ENCODE measurements around the gene OPCML.

The OPCML gene

GRCh38 chr11:133477251-133477625 lies 55.1 kb downstream of the OPCML start:
- Histone ChIP-seq H4K20me1 (ENCODE audit: low read depth, low read length) (no peaks in the 10 kb centered on the region), H3K27ac (ENCODE audit: low read depth, low read length) (no peak overlapping the region), H3K4me3 (ENCODE audit: insufficient read depth, low read length, poor library complexity, severe bottlenecking) (no peak overlapping the region), H3K36me3 (ENCODE audit: low read length) (no peaks in the 10 kb centered on the region), H3K27me3 (ENCODE audit: low read length) (no peaks in the 10 kb centered on the region), H2AFZ (ENCODE audit: low read depth, low read length, severe bottlenecking) (no peak overlapping the region), H3K9me2 (replicated peaks; ENCODE audit: insufficient read depth, low read length) (no peaks in the 10 kb centered on the region), H3K4me2 (ENCODE audit: low read depth, low read length, poor library complexity, severe bottlenecking) (no peak overlapping the region), H3F3A (ENCODE audit: insufficient read depth) (no peaks in the 10 kb centered on the region), H3K9ac (ENCODE audit: low read length) (no peak overlapping the region), H3K9me3 (ENCODE audit: insufficient read depth, low read length) (no peaks in the 10 kb centered on the region), H3K79me2 (ENCODE audit: insufficient read depth, low read length) (no peaks in the 10 kb centered on the region)
- TF ChIP-seq CTCF (IDR thresholded peaks at IDR 0.05; ENCODE audit: insufficient read depth, low read length, poor library complexity, severe bottlenecking) (no peak), EZH2phosphoT487 (conservative IDR thresholded peaks at IDR 0.05; ENCODE audit: low read length) (no peak)

- Histone ChIP-seq H3K79me2 (ENCODE audit: insufficient read depth, low read length) (no peaks in the 10 kb centered on the region), H3K27ac (ENCODE audit: low read depth, low read length) (no peak overlapping the region), H3F3A (ENCODE audit: insufficient read depth) (no peaks in the 10 kb centered on the region), H3K9me3 (ENCODE audit: insufficient read depth, low read length) (no peaks in the 10 kb centered on the region), H3K36me3 (ENCODE audit: low read length) (no peaks in the 10 kb centered on the region), H3K27me3 (ENCODE audit: low read length) (no peaks in the 10 kb centered on the region), H2AFZ (ENCODE audit: low read depth, low read length, severe bottlenecking) (no peak overlapping the region), H3K9me2 (replicated peaks; ENCODE audit: insufficient read depth, low read length) (no peaks in the 10 kb centered on the region), H3K4me3 (ENCODE audit: insufficient read depth, low read length, poor library complexity, severe bottlenecking) (no peak overlapping the region), H3K4me2 (ENCODE audit: low read depth, low read length, poor library complexity, severe bottlenecking) (no peak overlapping the region), H4K20me1 (ENCODE audit: low read depth, low read length) (no peaks in the 10 kb centered on the region), H3K9ac (ENCODE audit: low read length) (no peak overlapping the region)
- no peak for TF ChIP-seq CTCF (IDR thresholded peaks at IDR 0.05; ENCODE audit: insufficient read depth, low read length, poor library complexity, severe bottlenecking)
- no peak for TF ChIP-seq EZH2phosphoT487 (conservative IDR thresholded peaks at IDR 0.05; ENCODE audit: low read length)
Observed at GRCh38 chr11:133476570-133477250, 55.6 kb downstream of the OPCML start.

- no peaks in the 10 kb centered on the region for H3K9me2 ChIP-seq (replicated peaks; ENCODE audit: insufficient read depth, low read length)
- no peaks in the 10 kb centered on the region for H3K27me3 ChIP-seq (ENCODE audit: low read length)
- H3K9me3 ChIP-seq (ENCODE audit: insufficient read depth, low read length): no peaks in the 10 kb centered on the region
- no peaks in the 10 kb centered on the region for H4K20me1 ChIP-seq (ENCODE audit: low read depth, low read length)
- H3K79me2 ChIP-seq (ENCODE audit: insufficient read depth, low read length): no peaks in the 10 kb centered on the region
- H2AFZ ChIP-seq (ENCODE audit: low read depth, low read length, severe bottlenecking): no peak overlapping the region
- no peak overlapping the region for H3K9ac ChIP-seq (ENCODE audit: low read length)
- H3K4me2 ChIP-seq (ENCODE audit: low read depth, low read length, poor library complexity, severe bottlenecking): no peak overlapping the region
- no peaks in the 10 kb centered on the region for H3K36me3 ChIP-seq (ENCODE audit: low read length)
- no peak overlapping the region for H3K27ac ChIP-seq (ENCODE audit: low read depth, low read length)
- TF ChIP-seq EZH2phosphoT487 (conservative IDR thresholded peaks at IDR 0.05; ENCODE audit: low read length): no peak
- TF ChIP-seq CTCF (IDR thresholded peaks at IDR 0.05; ENCODE audit: insufficient read depth, low read length, poor library complexity, severe bottlenecking): no peak
- H3F3A ChIP-seq (ENCODE audit: insufficient read depth): no peaks in the 10 kb centered on the region
- no peak overlapping the region for H3K4me3 ChIP-seq (ENCODE audit: insufficient read depth, low read length, poor library complexity, severe bottlenecking)
Observed at GRCh38 chr11:133474461-133474860, 57.8 kb downstream of the OPCML start.
